Measurements from ENCODE around the gene CYP27C1. TPM values are rescaled to one million over a fixed set of nuclear protein-coding genes. Genes with fewer than 3 reads are reported as not detected.

The CYP27C1 gene
- polyA plus RNA-seq, 1 donor from 2014 or later = 0.84 TPM

DNA sequence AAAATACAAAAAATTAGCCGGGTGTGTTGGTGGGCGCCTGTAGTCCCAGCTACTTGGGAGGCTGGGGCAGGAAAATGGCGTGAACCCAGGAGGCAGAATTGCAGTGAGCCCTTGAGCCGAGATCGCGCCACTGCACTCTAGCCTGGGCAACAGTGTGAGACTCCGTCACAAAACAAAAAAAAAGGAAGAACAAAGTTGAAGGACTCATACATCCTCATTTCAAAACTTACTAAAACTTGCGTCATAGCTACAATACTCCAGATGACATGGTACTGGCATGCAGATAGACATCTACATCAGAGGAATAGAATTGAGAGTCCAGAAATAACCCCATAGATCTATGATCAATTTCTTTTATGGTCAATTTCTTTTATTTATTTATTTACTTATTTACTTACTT, 13.6 kb upstream of the CYP27C1 start:
- no peak overlapping the region for H3K9ac ChIP-seq (ENCODE audit: low read length)
- no peaks in the 10 kb centered on the region for H3K9me2 ChIP-seq (ENCODE audit: insufficient read depth, low read length)
- H3K79me2 ChIP-seq (replicated peaks; ENCODE audit: insufficient read depth, low read length) = no peaks in the 10 kb centered on the region
- H3K4me3 ChIP-seq (ENCODE audit: low read length) = no peak overlapping the region
- H3K27ac ChIP-seq (ENCODE audit: low read length) = no peak overlapping the region
- H3F3A ChIP-seq (ENCODE audit: insufficient read depth, low read length, poor library complexity, severe bottlenecking) = no peaks in the 10 kb centered on the region
- no peaks in the 10 kb centered on the region for H4K20me1 ChIP-seq (ENCODE audit: insufficient read depth)
- H3K27me3 ChIP-seq (ENCODE audit: insufficient read depth, low read depth, low read length) = no peaks in the 10 kb centered on the region
- TF ChIP-seq EZH2 (IDR thresholded peaks at IDR 0.05; ENCODE audit: borderline replicate concordance, insufficient read depth, low read length, poor library complexity, severe bottlenecking) (no peak), MXI1 (conservative IDR thresholded peaks at IDR 0.05; ENCODE audit: poor library complexity, severe bottlenecking) (no peak), RAD21 (conservative IDR thresholded peaks at IDR 0.05) (no peak), POLR2AphosphoS5 (IDR thresholded peaks at IDR 0.05) (no peak)
- TF ChIP-seq, protein P1, sequence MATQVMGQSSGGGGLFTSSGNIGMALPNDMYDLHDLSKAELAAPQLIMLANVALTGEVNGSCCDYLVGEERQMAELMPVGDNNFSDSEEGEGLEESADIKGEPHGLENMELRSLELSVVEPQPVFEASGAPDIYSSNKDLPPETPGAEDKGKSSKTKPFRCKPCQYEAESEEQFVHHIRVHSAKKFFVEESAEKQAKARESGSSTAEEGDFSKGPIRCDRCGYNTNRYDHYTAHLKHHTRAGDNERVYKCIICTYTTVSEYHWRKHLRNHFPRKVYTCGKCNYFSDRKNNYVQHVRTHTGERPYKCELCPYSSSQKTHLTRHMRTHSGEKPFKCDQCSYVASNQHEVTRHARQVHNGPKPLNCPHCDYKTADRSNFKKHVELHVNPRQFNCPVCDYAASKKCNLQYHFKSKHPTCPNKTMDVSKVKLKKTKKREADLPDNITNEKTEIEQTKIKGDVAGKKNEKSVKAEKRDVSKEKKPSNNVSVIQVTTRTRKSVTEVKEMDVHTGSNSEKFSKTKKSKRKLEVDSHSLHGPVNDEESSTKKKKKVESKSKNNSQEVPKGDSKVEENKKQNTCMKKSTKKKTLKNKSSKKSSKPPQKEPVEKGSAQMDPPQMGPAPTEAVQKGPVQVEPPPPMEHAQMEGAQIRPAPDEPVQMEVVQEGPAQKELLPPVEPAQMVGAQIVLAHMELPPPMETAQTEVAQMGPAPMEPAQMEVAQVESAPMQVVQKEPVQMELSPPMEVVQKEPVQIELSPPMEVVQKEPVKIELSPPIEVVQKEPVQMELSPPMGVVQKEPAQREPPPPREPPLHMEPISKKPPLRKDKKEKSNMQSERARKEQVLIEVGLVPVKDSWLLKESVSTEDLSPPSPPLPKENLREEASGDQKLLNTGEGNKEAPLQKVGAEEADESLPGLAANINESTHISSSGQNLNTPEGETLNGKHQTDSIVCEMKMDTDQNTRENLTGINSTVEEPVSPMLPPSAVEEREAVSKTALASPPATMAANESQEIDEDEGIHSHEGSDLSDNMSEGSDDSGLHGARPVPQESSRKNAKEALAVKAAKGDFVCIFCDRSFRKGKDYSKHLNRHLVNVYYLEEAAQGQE (IDR thresholded peaks at IDR 0.05; ENCODE audit: borderline replicate concordance) = no peak
- TF ChIP-seq, protein P2, sequence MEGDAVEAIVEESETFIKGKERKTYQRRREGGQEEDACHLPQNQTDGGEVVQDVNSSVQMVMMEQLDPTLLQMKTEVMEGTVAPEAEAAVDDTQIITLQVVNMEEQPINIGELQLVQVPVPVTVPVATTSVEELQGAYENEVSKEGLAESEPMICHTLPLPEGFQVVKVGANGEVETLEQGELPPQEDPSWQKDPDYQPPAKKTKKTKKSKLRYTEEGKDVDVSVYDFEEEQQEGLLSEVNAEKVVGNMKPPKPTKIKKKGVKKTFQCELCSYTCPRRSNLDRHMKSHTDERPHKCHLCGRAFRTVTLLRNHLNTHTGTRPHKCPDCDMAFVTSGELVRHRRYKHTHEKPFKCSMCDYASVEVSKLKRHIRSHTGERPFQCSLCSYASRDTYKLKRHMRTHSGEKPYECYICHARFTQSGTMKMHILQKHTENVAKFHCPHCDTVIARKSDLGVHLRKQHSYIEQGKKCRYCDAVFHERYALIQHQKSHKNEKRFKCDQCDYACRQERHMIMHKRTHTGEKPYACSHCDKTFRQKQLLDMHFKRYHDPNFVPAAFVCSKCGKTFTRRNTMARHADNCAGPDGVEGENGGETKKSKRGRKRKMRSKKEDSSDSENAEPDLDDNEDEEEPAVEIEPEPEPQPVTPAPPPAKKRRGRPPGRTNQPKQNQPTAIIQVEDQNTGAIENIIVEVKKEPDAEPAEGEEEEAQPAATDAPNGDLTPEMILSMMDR (IDR thresholded peaks at IDR 0.05; ENCODE audit: poor library complexity, severe bottlenecking) = no peak
- no peaks in the 10 kb centered on the region for H3K9me3 ChIP-seq (ENCODE audit: low read length)
- no peak overlapping the region for H3K4me2 ChIP-seq (ENCODE audit: low read length)
- H2AFZ ChIP-seq (ENCODE audit: low read depth, low read length) = no peak overlapping the region
- H3K36me3 ChIP-seq (ENCODE audit: insufficient read depth, low read length) = no peaks in the 10 kb centered on the region

DNA sequence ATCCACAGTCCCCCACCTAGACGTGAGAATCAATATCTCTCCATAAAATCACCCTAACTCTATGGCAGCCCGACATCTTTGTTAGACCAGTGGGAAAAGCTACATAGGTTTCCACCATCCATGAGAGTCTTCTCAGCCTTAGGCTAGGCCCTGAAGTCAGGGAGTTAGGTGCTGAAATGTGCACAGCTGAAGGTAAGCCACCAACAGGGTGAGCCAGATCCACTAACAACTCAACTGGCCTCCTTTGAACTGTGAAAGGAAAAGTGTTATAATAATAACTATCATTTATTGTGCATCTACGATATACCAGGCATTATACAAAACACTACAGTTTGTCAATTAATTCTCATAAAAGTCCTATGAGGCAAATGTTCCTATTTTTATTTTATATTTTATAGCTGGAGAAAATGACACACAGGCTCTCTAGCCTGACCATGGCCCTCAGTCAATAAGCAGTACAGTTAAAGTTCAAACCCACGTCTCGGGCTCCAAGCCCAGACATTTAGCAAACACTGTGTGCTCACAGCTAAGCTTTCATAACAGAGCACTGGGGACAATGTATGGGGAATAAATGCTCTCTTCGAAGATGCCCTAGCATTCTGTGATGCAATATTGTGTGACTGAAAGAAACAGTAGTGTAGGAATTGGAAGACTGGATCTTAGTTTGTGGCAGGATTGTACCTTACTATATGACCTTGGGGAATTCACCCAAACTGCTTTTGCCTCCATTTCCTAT, 11.2 kb upstream of the CYP27C1 start:
- H3F3A ChIP-seq (ENCODE audit: insufficient read depth, low read length, poor library complexity, severe bottlenecking) = no peaks in the 10 kb centered on the region
- H3K36me3 ChIP-seq (ENCODE audit: insufficient read depth, low read length) = no peaks in the 10 kb centered on the region
- TF ChIP-seq, protein P1 (IDR thresholded peaks at IDR 0.05; ENCODE audit: borderline replicate concordance) = no peak
- TF ChIP-seq EZH2 (IDR thresholded peaks at IDR 0.05; ENCODE audit: borderline replicate concordance, insufficient read depth, low read length, poor library complexity, severe bottlenecking) = no peak
- TF ChIP-seq RAD21 (conservative IDR thresholded peaks at IDR 0.05) = no peak
- TF ChIP-seq MXI1 (conservative IDR thresholded peaks at IDR 0.05; ENCODE audit: poor library complexity, severe bottlenecking) = no peak
- TF ChIP-seq EP300 (conservative IDR thresholded peaks at IDR 0.05; ENCODE audit: poor library complexity, severe bottlenecking) = no peak
- TF ChIP-seq POLR2AphosphoS5 (IDR thresholded peaks at IDR 0.05) = no peak
- TF ChIP-seq SMC3 (conservative IDR thresholded peaks at IDR 0.05; ENCODE audit: poor library complexity) = no peak
- TF ChIP-seq, protein P2 (IDR thresholded peaks at IDR 0.05; ENCODE audit: poor library complexity, severe bottlenecking) = no peak
- no peak for TF ChIP-seq TAF1 (IDR thresholded peaks at IDR 0.05; ENCODE audit: low read depth)
- H2AFZ ChIP-seq (ENCODE audit: low read depth, low read length) = no peak overlapping the region
- H3K27me3 ChIP-seq (ENCODE audit: insufficient read depth, low read depth, low read length) = no peaks in the 10 kb centered on the region
- H3K27ac ChIP-seq (ENCODE audit: low read length) = no peak overlapping the region
- H3K4me3 ChIP-seq (ENCODE audit: low read length) = no peak overlapping the region
- H4K20me1 ChIP-seq (ENCODE audit: insufficient read depth) = no peaks in the 10 kb centered on the region
- H3K4me2 ChIP-seq (ENCODE audit: low read length) = no peak overlapping the region
- no peak overlapping the region for H3K9ac ChIP-seq (ENCODE audit: low read length)
- no peaks in the 10 kb centered on the region for H3K79me2 ChIP-seq (replicated peaks; ENCODE audit: insufficient read depth, low read length)
- peaks cover 2% of the 10 kb centered on the region for H3K9me3 ChIP-seq (ENCODE audit: low read length)
- H3K9me2 ChIP-seq (ENCODE audit: insufficient read depth, low read length) = no peaks in the 10 kb centered on the region

All from neural cell (in vitro differentiated cells).